ENCODE measurements around the gene BLZF1. TPM values are rescaled to one million over a fixed set of nuclear protein-coding genes. Genes with fewer than 3 reads are reported as not detected.

Gene BLZF1
- total and polyA plus RNA-seq, 2 of the 8 experiments (the other 6 are each of a cell fraction or from before 2014, with no cell fraction given), result 1.8 to 10.3 TPM

DNA sequence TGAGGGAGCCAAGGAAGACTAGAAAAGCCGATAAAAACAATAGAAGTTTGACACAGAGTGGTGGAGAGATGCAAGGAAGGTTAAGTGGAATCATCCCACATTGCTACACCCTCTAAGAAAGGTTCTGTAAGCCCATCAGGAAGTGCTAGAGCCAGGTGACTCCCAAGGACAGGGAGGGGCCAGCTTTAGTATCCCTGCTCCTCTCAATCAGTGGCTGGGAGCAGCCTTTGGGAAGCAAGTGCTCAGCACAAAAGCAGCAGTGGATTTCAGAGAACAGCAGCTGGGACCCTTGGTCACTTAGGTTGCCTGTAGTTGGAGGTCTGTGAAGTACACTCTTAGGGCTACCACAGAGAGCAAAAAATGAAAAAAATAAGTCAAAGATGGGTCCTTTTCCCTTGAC, 42.9 kb upstream of the BLZF1 start:
- no peak overlapping the region for H2BK15ac ChIP-seq (ENCODE audit: low read length)
- no peak overlapping the region for H3K18ac ChIP-seq (ENCODE audit: extremely low read depth, low read length)
- no peak overlapping the region for H3K4me2 ChIP-seq (ENCODE audit: insufficient read depth in 1 of 2, low read depth in 2 of 2, low read length in 2 of 2)
- H4K8ac ChIP-seq (ENCODE audit: extremely low read depth, insufficient read depth, low read length), result no peak overlapping the region
- no peak overlapping the region for H3K23ac ChIP-seq (ENCODE audit: insufficient read length)
- DNase-seq (ENCODE audit: low read depth in 1 of 2, low spot score in 2 of 2), result no peak
- H3K27me3 ChIP-seq (replicated peaks in 1 of 4; ENCODE audit: control insufficient read depth in 3 of 4, extremely low read depth in 1 of 4, insufficient read depth in 3 of 4, low read length in 3 of 4), result peaks cover 0 to 1% (median 0%) of the 10 kb centered on the region in 4 experiments; a peak in 1 of 7 replicates
- no peak overlapping the region for H2BK20ac ChIP-seq (ENCODE audit: low read length)
- H2AK5ac ChIP-seq (ENCODE audit: low read depth, low read length), result no peak overlapping the region
- H3K79me1 ChIP-seq (ENCODE audit: low read depth, low read length), result no peaks in the 10 kb centered on the region
- H3K56ac ChIP-seq (replicated peaks; ENCODE audit: insufficient read length, low read depth, low read length), result no peak overlapping the region
- H3K4ac ChIP-seq (replicated peaks; ENCODE audit: insufficient read length, low read depth, low read length), result no peak overlapping the region
- H3K27ac ChIP-seq (ENCODE audit: low read depth, low read length), result no peak overlapping the region
- no peak overlapping the region for H3K14ac ChIP-seq (ENCODE audit: insufficient read length)
- H3K36me3 ChIP-seq (ENCODE audit: control insufficient read depth in 2 of 4, insufficient read depth in 4 of 4, low read length in 3 of 4), result no peaks in the 10 kb centered on the region
- no peak overlapping the region for H2BK120ac ChIP-seq (replicated peaks; ENCODE audit: low read depth, low read length)
- no peak overlapping the region for H2AFZ ChIP-seq (ENCODE audit: low read length)
- no peaks in the 10 kb centered on the region for H3K23me2 ChIP-seq (ENCODE audit: low read depth, low read length)
- 93% methylated on average over 1 of the region's 1 CpG; no CpG with 5 or more reads in 1 of the 2 experiments for WGBS, 2 experiments (ENCODE audit: extremely low coverage in 1 of 2, insufficient coverage in 1 of 2, insufficient read length in 1 of 2, insufficient replicate concordance in 2 of 2, low coverage in 1 of 2, low lambda C conversion rate in 2 of 2, missing lambda C conversion rate in 1 of 2)
- FAIRE-seq, result peak; percentile 93
- H3K9me3 ChIP-seq (ENCODE audit: insufficient read depth in 2 of 2, low read depth in 1 of 2, low read length in 1 of 2), result no peaks in the 10 kb centered on the region
- no peaks in the 10 kb centered on the region for H4K20me1 ChIP-seq (replicated peaks in 1 of 2; ENCODE audit: control insufficient read depth in 1 of 2, insufficient read depth in 2 of 2, low read length in 2 of 2)
- H3K4me1 ChIP-seq (replicated peaks in 1 of 4; ENCODE audit: control insufficient read depth in 3 of 4, insufficient read depth in 4 of 4, low read length in 3 of 4), result peaks cover 0 to 7% (median 2%) of the 10 kb centered on the region in 4 experiments; a peak in 2 of 7 replicates
- no peak overlapping the region for H3K9ac ChIP-seq (replicated peaks in 1 of 4; ENCODE audit: extremely low read depth in 1 of 4, low read depth in 3 of 4, low read length in 3 of 4)
- H3K4me3 ChIP-seq (ENCODE audit: extremely low read depth in 1 of 4, insufficient read depth in 2 of 4, low read depth in 3 of 4, low read length in 4 of 4), result no peak overlapping the region
- H2BK5ac ChIP-seq (ENCODE audit: low read depth, low read length), result no peak overlapping the region
- ChIA-PET CTCF (ENCODE audit: partially characterized antibody) (no interaction called here), POLR2A (ENCODE audit: partially characterized antibody) (no interaction called here)
- H4K5ac ChIP-seq (ENCODE audit: insufficient read length, low read depth, low read length), result no peak overlapping the region
- no peak overlapping the region for H4K91ac ChIP-seq (replicated peaks; ENCODE audit: insufficient read length, low read length)
- no peaks in the 10 kb centered on the region; a peak in 1 of 4 replicates for H3K79me2 ChIP-seq (ENCODE audit: control insufficient read depth in 1 of 2, insufficient read depth in 2 of 2, low read length in 2 of 2)
- no peak overlapping the region for H2BK12ac ChIP-seq (ENCODE audit: low read depth, low read length)
- TF ChIP-seq CHD2 (IDR thresholded peaks at IDR 0.05; ENCODE audit: low read length) (no peak), SIRT6 (IDR thresholded peaks at IDR 0.05; ENCODE audit: low read length) (no peak), BACH1 (IDR thresholded peaks at IDR 0.05; ENCODE audit: low read length) (no peak), EGR1 (IDR thresholded peaks at IDR 0.05; ENCODE audit: borderline replicate concordance, low read depth, low read length) (no peak), YY1 (IDR thresholded peaks at IDR 0.05; ENCODE audit: low read depth, low read length) (no peak), SP4 (IDR thresholded peaks at IDR 0.05; ENCODE audit: low read length) (no peak), ASH2L (IDR thresholded peaks at IDR 0.05; ENCODE audit: low read length) (no peak), KDM5A (IDR thresholded peaks at IDR 0.05; ENCODE audit: low read length) (no peak), CBX5 (IDR thresholded peaks at IDR 0.05; ENCODE audit: low read depth, low read length) (no peak), PHF8 (conservative IDR thresholded peaks at IDR 0.05; ENCODE audit: low read depth, low read length) (no peak)
- TF ChIP-seq, protein P1, sequence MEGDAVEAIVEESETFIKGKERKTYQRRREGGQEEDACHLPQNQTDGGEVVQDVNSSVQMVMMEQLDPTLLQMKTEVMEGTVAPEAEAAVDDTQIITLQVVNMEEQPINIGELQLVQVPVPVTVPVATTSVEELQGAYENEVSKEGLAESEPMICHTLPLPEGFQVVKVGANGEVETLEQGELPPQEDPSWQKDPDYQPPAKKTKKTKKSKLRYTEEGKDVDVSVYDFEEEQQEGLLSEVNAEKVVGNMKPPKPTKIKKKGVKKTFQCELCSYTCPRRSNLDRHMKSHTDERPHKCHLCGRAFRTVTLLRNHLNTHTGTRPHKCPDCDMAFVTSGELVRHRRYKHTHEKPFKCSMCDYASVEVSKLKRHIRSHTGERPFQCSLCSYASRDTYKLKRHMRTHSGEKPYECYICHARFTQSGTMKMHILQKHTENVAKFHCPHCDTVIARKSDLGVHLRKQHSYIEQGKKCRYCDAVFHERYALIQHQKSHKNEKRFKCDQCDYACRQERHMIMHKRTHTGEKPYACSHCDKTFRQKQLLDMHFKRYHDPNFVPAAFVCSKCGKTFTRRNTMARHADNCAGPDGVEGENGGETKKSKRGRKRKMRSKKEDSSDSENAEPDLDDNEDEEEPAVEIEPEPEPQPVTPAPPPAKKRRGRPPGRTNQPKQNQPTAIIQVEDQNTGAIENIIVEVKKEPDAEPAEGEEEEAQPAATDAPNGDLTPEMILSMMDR (IDR thresholded peaks at IDR 0.05; ENCODE audit: control extremely low read depth in 1 of 3, insufficient read depth in 1 of 3, low read depth in 1 of 3, low read length in 3 of 3), result no peak
- TF ChIP-seq, protein P2, sequence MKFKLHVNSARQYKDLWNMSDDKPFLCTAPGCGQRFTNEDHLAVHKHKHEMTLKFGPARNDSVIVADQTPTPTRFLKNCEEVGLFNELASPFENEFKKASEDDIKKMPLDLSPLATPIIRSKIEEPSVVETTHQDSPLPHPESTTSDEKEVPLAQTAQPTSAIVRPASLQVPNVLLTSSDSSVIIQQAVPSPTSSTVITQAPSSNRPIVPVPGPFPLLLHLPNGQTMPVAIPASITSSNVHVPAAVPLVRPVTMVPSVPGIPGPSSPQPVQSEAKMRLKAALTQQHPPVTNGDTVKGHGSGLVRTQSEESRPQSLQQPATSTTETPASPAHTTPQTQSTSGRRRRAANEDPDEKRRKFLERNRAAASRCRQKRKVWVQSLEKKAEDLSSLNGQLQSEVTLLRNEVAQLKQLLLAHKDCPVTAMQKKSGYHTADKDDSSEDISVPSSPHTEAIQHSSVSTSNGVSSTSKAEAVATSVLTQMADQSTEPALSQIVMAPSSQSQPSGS (IDR thresholded peaks at IDR 0.05; ENCODE audit: low read length), result no peak
